NCI-H1436 treated with DMSO at 0.1 percent for 48 hours (cell line): ENCODE results near the gene OR5A1.
"Not testable (repeated sequence)": the region's sequence is repeated elsewhere in the genome, so short reads cannot be mapped to it uniquely, and the experiment has no call there.

Experiments
- DNase-seq: peaks from one replicate; lab custom pipeline; 2025; lab: John Stamatoyannopoulos, UW

OR5A1 gene

DNA sequence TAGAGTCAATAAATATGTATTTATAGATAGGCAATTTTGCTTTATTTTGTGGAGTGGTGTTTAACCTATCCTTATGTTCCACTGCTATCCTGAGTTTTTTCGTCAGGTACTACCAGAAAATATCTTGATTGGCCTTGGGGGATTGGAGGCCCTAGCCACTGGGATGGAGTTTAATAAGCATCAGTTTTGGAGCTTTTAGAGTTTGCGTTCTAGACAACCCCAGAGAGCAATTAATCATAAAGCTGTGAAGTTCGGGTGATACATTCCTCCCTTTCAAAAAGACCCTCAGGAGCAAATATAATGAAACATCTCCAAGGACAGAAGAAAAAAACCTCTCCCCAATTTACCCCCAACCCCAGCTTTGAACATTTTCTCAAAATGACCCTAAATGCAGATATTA, at the start of gene OR5A1:
Gene OR5A1, plus strand, starts transcription at position 301 of the 400 bp plus-strand sequence. CDS start 6,700 bp downstream, outside the sequence.
- no peak for DNase-seq

DNA sequence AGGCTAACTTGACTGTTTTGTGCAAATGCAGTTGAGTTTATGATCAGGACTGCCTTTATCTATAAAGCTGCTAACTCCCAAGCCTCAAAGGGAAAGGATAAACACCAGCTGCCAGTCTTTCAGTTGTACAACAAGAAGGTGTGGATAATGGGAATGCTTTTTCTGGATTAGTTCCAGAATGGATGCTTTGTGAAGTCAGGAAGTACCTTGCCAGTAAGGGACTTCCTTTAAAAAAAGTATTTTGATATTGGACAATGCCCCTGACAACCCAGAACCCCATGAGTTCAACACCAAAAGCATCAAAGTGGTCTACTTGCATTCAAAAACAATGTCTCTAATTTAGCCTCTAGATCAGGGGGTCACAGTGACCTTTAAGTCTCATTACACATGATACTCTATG, 42.1 kb upstream of the OR5A1 start:
- no peak for DNase-seq

DNA sequence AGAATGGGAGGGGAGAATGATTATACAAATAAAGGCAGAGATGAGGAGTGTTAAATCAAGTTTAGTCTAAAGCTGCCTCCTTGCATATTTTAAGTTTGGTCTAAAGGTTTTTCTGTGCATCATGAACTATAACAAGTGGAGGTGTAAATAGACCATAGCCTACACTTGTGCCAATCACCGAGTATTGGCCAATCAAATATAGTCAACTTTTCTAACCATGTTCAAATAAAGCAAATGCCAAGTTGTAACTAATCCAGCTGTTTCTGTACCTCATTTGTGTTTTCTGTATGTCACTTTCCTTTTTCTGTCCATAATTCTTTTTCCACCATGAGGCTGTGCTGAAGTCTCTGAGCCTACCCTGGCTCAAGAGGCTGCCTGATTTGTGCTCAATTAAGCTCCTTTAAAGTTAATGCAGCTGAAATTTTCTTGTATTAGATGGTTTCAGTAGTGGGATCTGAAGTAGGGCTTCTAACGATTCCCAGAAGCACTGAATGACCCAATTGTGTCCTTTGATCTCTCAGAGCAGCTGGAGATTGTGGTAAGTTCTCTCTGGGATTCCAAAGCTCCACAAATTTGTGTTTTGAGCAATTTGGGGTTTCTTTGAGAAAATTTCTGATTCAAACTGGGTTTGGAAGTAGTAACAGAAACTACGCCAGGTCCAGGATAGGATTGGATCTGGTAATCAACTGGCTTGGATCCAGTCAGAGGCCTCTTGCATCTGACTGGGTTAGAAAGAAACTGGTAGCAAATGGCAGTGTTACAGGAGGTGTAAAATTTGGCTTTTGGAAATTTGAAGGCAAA, 35.6 kb upstream of the OR5A1 start:
- DNase-seq = no peak

DNA sequence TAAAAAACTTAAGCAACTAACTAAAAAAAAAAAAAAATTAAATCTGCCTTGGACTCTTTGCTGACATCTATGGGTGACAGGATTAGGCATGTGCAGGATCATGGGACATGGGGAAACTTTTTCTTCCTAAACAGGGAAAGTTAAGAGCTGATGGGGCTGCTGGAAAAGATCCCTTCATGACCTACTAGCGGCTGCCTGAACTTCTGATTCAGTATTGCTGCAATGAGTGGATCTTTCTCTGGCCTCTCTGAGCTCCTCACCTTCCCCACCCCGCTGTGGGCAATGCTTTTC, 35.1 kb upstream of the OR5A1 start:
- DNase-seq = no peak

DNA sequence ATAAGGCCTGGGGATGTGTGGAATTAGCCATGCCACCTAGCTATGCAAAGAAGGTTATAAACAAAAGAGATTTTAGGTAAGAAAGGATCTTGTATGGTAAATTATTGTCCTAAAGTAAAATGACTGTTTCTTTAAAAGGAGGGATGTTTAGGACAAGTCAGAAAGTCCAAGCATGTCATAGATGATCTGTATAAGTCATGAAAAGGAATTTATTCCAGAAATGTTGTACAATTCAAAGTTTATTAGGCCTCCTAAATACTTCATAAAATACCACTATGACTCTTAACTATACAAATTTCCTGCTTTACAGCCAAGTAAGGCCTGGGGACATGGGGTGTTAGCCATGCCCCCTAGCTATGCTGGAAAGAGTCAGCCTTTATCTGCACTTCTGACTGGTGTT, 32.7 kb upstream of the OR5A1 start:
- no peak for DNase-seq

DNA sequence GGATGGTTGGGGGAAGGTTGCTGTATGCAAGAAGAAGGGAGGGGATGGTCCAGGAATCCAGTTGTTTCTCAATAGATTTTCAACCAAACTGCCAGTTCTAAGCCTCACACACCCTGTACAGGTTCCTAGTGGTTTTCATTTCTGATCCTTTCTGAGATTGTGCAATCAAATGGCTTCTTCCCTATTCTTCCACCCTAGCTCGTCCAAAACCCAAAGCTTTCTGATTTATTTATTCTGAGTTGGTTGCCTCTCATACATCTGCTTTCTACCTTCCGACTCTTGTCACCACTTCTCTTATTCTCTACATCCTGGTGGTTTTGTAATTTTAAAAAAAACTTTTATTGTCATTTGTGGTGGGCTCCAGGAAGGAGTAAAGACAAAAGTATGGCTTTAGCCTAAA, 22.6 kb upstream of the OR5A1 start:
- no peak for DNase-seq

DNA sequence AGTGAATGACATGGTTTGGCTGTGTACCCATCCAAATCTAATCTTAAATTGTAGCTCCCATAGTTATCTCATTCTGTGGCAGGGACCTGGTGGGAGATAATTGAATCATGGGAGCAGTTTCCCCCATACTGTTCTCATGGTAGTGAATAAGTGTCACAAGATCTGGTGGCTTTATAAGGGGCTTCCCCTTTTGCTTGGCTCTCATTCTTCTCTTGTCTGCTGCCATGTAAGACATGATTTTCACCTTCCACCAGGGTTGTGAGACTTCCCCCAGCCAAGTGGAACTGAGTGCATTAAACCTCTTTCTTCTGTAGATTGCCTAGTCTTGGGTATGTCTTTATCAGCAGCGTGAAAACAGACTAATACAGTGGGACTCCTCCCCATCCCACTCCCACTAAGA, 21.2 kb upstream of the OR5A1 start:
- DNase-seq = no peak

DNA sequence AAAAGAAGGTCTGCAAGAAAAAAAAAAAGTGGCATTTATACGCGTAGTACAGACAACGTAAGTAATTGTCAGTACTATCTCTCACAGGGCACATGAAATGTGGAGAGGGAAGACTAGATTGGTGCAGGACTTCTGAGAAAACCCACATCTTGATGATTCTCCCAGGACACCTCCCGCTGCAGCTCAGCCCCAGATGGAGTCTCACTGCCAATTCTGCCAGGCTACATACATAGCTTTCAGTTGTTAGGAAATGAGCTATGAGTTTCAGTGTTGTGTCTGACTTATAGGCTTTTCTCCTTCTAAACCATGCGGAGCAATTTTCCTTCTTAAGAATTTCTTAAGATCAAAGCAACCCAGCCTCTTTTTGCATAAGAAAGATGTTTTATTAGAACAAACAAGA, 19.7 kb upstream of the OR5A1 start:
- DNase-seq = no peak

DNA sequence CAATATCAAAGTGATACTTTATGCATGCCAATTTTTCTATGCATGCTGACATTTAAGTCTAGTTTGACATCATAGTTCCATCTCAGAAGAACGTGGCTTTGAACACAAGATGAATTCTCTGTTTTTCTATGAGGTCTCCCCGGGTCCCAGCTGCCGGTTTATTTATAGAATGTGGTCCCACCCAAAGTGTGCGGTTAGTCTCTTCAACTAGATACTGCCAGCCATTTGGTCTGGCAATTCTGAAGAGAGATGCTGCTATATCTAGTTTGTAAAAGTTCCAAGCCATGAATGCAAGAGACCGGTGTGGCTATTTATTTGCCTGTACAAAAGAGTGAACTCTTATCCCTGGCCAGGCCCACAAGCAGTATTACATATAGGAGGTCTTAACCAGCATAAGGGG, 19.2 kb upstream of the OR5A1 start:
- no peak for DNase-seq

DNA sequence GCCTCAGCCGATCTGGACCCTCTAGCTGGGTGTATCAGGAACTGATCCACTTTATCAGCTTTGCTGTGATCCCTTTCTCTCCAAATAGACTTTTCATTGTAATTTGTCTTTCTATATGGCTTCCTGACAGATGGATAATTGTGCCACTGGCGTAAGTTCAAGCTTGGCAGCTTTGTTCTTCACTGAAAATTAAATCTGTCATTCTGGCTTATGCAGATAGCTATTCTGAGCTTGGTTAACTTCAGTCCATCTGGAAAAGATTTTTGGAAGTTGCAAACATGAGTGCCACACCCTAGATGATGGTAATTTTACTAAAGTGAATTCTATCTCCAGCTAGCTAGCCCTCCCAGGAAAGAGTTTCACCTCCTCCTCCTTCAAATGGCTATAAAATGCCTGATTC, 18.1 kb upstream of the OR5A1 start:
- DNase-seq = no peak

DNA sequence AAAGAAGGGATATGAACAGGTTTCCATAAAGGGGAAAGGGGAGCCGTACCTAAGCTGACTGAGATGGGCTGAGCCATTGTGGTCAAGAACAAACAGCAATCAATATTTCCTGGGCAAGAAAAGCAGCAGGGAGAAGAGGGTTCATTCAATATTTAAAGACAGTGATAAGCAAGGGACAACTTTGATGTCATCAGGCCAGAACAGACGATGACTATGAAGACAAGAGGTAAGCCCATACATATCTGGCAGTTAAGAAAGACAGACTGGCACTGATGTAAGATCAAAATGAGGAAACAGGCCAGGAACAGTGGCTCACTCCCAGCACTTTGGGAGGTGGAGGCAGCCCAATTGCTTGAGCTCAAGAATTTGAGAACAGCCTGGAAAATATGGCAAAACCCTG, 12.4 kb upstream of the OR5A1 start:
- no peak for DNase-seq

DNA sequence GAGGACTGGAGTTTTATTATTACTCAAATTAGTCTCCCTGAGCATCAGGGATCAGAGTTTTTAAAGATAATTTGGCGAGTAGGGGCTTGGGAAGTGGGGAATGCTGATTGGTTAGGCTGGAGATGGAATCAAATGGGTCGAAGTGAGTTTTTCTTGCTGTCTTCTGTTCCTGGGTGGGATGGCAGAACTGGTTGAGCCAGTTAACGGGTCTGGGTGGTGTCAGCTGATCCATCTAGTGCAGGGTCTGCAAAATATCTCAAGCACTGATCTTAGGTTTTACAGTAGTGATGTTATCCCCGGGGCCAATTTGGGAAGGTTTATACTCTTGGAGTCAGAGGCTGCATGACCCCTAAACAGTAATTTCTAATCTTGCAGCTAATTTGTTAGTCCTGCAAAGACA, 11.1 kb upstream of the OR5A1 start:
- DNase-seq = no peak

DNA sequence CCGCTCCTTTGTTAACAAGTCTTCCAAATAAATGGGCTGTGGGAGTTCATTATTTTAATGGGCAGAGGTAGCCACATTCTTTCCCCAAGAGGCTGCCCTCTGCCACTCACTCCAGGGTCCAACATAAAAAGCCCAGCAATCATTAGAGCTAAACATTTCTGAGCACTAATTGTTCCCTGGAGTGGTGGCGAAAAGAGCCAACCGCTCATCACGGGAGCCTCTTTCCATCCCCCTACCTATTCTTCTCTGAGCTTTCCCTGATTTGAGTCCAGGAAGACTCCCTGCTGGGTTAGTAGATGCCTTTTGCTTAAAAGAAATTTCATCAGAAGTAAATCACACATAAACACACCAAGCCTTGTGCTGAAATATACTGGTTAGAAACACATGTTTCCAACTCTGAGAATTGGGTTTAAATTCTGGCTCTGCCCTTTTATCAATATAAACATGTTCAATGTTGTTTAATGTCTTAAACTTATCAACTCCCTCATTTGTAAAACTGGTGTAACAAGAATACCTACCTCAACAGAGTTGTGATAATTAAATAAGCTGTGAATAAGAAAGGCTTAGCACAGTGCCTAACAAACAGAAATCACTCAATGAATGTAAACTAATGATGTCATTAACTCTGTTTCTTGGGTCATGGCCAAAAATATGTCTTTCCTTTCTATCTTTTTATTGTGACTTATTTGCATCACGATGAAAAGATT, 9.8 kb upstream of the OR5A1 start, which contains the start of gene OR5A2:
Gene OR5A2, minus strand, starts transcription at position 53 of the 707 bp plus-strand sequence. CDS start 3,460 bp downstream, outside the sequence.
- no peak for DNase-seq

DNA sequence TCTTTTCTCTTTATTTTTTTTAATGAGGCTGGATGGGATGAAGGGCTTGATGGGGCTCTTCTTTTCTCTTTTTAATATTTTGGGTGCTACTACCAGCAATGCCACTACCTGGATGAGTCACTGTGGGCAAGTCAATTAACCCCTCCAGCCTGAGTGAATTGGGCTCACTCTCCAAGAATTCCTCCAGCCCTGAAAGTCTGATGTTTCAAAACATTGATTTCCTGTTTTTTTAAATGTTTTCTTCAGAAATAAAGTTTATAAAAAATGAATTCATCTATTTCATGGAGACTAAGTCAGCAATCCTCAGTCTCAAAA, 9.2 kb upstream of the OR5A1 start:
- DNase-seq = no peak

DNA sequence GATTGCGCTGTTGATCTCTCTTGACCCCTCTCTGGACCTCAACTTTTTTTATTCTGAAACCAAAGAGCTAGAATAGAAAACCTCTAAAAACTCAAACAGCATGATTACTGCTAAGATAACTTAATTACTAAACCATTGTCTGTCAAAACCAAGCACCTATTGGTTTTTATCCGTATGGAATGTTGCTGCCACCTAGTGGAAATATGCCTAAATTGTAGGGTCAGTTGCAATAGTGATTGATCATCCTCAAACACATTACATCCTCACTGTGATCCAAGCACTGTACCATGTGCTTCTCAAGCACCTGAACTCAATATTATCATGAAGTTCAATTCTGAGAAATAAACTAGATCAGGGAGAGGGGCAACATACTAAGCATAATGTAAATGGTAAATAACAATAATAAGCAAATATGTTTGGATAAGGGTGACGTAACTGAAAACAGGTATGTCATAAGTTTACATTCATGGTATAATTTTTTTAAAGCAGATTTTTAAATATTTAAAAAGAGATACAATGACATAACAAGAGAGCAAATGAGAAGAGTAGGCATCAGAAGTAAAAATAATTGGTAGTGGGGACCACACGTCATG, 6.2 kb upstream of the OR5A1 start:
- DNase-seq = no peak

DNA sequence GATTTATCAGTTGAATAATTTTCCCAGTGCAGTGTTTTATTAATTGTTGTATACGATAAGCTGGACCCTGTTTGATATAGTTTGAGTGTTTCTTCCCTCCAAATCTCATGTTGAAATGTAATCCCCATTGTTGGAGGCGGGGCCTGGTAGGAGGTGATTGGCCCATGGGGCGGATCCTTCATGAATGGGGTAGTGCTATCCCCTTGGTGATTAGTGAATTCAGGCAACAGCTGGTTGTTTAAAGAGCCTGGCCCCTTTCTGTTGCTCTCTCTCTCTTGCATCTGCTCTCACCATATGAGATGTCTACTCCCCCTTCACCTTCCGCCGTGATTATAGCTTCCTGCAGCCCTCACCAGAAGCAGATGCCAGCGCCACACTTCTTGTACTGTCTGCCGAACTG, 1.5 kb downstream of the OR5A1 start:
- no peak for DNase-seq

DNA sequence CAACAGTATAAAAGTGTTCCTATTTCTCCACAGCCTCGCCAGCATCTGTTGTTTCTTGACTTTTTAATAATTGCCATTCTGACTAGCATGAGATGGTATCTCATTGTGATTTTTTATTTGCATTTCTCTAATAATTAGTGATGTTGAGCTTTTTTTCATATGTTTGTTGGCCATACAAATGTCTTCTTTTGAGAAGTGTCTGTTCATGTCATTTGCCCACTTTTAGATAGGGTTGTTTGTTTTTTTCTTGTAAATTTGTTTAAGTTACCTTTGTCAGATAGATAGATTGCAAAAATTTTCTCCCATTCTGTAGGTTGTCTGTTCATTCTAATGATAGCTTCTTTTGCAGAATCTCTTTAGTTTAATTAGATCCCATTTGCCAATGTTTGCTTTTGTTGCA, 9.4 kb downstream of the OR5A1 start:
- DNase-seq = not testable (repeated sequence)

DNA sequence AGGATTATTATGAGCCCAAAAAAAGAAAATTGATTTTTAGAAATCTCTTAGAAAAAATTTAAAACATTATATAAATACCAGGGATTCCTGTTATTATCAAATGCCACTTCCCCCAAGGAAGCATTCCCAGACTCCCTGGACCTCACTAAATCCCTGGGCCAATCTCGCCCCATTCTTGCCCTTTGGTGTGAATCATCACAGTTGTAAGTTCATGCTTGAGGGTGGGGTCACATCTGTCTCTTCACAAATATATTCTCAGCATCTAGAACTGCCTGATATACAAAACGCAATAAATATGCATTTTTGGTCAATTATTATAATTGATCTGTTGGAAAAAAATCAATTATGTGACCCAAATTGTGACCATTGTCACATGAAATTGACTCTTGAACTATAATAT, 12.2 kb downstream of the OR5A1 start:
- no peak for DNase-seq

DNA sequence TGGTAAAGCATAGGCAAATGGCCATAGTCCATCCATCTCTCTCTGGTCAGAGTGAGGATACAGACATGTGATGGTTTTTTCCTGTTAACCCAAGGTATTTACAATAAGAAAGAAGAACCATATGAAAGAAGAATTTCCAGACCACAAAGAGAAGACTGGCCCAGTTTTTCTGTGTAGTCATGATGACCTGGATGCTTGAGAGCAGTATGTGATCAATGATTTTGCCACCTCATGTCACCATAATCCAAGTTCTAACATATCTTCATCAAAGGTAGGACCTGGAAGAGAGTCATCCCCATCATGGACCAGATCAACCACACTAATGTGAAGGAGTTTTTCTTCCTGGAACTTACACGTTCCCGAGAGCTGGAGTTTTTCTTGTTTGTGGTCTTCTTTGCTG, 20.4 kb downstream of the OR5A1 start, which contains the start of gene OR4D6:
Gene OR4D6, plus strand, starts transcription at position 301 of the 400 bp plus-strand sequence. Its CDS starts 0 bp downstream, at position 301.
- DNase-seq = no peak

DNA sequence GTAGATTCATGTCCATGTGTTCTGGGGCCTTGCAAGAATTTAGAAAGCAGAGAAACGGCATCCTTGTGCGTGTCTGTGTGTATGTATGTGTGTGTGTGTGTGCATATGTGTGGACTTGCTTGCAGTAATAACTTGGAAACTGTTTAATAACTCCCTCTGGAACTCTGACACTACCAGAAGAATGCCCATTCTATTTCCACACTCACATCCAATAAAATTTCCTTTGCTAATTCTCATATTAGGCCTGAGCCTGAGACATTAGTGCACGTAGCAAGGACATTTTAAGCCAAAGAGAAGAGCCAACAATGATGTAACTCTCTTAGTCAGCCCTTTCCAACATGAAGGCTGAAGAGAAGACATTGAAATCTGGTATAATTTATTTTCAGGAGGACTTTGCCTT, 23.6 kb downstream of the OR5A1 start:
- no peak for DNase-seq

DNA sequence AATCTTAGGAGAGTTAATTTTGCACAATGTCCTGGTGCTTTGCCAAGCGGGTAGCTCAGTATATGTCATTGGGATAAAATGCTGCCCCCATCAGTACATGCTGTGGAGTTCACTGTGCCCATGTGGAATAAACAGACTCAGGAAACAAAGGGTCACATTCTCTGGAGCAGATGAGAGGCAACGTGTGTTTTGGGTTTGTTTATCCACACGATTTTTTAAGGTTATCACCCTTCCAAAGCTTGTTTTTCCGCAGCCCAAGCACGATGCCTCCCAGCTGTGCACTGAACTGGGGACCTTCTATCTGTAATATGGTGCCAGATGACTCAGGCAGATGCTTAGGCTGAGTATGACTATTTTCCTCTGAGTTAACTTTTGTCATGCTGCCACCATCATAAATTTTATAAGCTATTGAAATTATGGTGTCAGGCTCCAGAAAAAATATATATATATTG, 26.9 kb downstream of the OR5A1 start:
- DNase-seq = no peak

DNA sequence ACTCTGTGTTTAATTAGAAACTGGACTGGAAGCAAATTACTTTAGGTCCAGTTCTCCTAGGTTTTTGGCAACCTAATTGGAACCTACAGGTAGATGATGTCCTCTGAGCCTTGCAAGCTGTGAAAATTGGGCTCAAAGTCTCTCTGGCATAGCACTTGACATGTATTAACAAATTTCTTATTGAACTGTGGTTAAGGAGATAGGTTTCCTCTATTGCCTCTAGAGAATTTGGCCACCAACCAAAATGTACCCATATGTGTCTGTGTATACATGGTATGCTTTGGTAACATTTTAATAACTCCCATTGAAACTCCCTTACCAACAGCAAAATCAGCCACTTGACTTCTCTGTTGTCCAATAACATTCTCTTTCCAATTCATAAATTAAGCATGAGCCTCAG, 36.7 kb downstream of the OR5A1 start, which contains the start of gene OR4D10:
Gene OR4D10, plus strand, starts transcription at position 301 of the 400 bp plus-strand sequence. CDS start 4,115 bp downstream, outside the sequence.
- DNase-seq = no peak

DNA sequence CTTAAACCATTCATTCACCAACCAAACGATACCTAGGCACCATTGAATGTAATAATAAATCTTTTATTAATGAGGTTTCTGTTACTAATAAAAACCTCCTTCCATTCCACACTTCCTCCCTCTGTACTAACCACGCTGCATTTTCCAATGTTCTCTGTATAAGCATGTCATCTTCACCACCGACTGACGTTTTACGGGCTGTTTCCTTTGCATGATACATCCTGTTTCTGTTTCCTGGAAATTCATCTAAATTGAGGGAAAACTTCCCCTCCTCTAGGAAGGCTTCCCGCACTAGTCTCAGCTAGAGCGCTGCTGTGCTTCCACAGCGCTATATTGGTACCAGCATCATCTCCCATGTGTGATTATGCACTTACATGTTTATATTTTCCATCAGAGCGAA, 38.9 kb downstream of the OR5A1 start:
- no peak for DNase-seq
